K562 (cell line): ENCODE data around the gene LRRC10. TPM values are rescaled to one million over a fixed set of nuclear protein-coding genes. Genes with fewer than 3 reads are reported as not detected.

Experiments used
- ADNP ChIP-seq: fragments of 200-800 bp; sonication (Bioruptor generic); IDR thresholded peaks from 2 replicates; pipeline ENCODE4 v1.6.1; 2016; ENCODE audit warnings: missing genetic modification characterization, missing compliant biosample characterization
- CBX5 ChIP-seq: IDR thresholded peaks from 2 replicates; pipeline ENCODE4 v1.6.1; 2014; ENCODE audit warnings: low read depth, borderline replicate concordance
- GATAD2B ChIP-seq: fragments of 450-650 bp; IDR thresholded peaks from 2 replicates; pipeline ENCODE4 v1.6.1; 2017; ENCODE audit warnings: mild to moderate bottlenecking, borderline replicate concordance
- MAFG ChIP-seq: fragments of 450-650 bp; conservative IDR thresholded peaks from 2 replicates; pipeline ENCODE4 v1.6.1; 2016; ENCODE audit warnings: missing genetic modification characterization, missing compliant biosample characterization
- NFIX ChIP-seq: fragments of 250-450 bp; sonication (Bioruptor Pico); IDR thresholded peaks from 2 replicates; pipeline ENCODE4 v1.4.0; 2020; ENCODE audit warnings: low read depth, mild to moderate bottlenecking, moderate library complexity
- NFXL1 ChIP-seq: fragments of 450-650 bp; formaldehyde crosslinking; IDR thresholded peaks from 2 replicates; pipeline ENCODE4 v1.4.0; 2021; ENCODE audit warnings: mild to moderate bottlenecking
- NR2C1 ChIP-seq, 2 experiments: fragments of 450-650 bp; IDR thresholded peaks; 2 replicates each; pipeline ENCODE4 v1.6.1; 2017; ENCODE audit warnings: mild to moderate bottlenecking in 2 of 2, antibody characterized with exemption in 1 of 2, inconsistent platforms in 1 of 2, missing compliant biosample characterization in 1 of 2, missing genetic modification characterization in 1 of 2
- PHTF2 ChIP-seq: fragments of 250-450 bp; sonication (Bioruptor Pico); IDR thresholded peaks from 2 replicates; pipeline ENCODE4 v1.5.0; 2021; ENCODE audit warnings: mild to moderate bottlenecking
- PYGO2 ChIP-seq: fragments of 450-650 bp; IDR thresholded peaks from 2 replicates; pipeline ENCODE4 v1.6.1; 2016; ENCODE audit warnings: mild to moderate bottlenecking, missing genetic modification characterization, moderate library complexity, missing compliant biosample characterization
- RCOR1 ChIP-seq, 2 experiments: IDR thresholded peaks; 2 replicates each; pipeline ENCODE4 v1.6.1; 2012; ENCODE audit warnings: low read depth in 2 of 2, low read length in 2 of 2, borderline replicate concordance in 1 of 2, improper control_type of control experiment in 1 of 2
- RUNX1 ChIP-seq: sonication (generic); IDR thresholded peaks from 2 replicates; pipeline ENCODE4 v1.6.1; 2016; ENCODE audit warnings: antibody characterized with exemption, low read depth
- SMARCA4 ChIP-seq: fragments of 450-650 bp; IDR thresholded peaks from 2 replicates; pipeline ENCODE4 v1.6.1; 2016
- SPI1 ChIP-seq: IDR thresholded peaks from 2 replicates; pipeline ENCODE4 v1.6.1; 2011; ENCODE audit warnings: low read depth, low read length, control low read depth, borderline replicate concordance
- SUPT5H ChIP-seq: fragments of 450-650 bp; IDR thresholded peaks from 2 replicates; pipeline ENCODE4 v1.6.1; 2016
- ZNF561 ChIP-seq: fragments of 450-650 bp; formaldehyde crosslinking; conservative IDR thresholded peaks from 2 replicates; pipeline ENCODE4 v1.4.0; 2020; ENCODE audit warnings: mild to moderate bottlenecking, moderate library complexity
- ZSCAN29 ChIP-seq: fragments of 450-650 bp; IDR thresholded peaks from 2 replicates; pipeline ENCODE4 v1.6.1; 2017
- polyA plus RNA-seq, 8 experiments: library from polyadenylated mRNA; depleted of rRNA in 4 of 8; stranded (reverse) in 5 of 8; unstranded in 3 of 8; fragments of >200 nt; fragmentation: Nextera tagmentation in 2 of 8; fragmentation: Illumina TruSeq in 1 of 8; extraction: Ambion mirVana in 2 of 8; extraction: Trizol in 1 of 8; gene quantifications; 2 replicates each; pipeline versions ENCODE4 v1.2.1 to v1.2.3, GENCODE V29; 2011 to 2014; ENCODE audit warnings: inconsistent platforms in 1 of 8, missing spikeins in 1 of 8
- total RNA-seq, 7 experiments: library from RNA; depleted of rRNA in 6 of 7; stranded (reverse); fragments of >200 nt in 6 of 7; fragmentation: Illumina TruSeq in 2 of 7; extraction: Trizol in 2 of 7; gene quantifications; 2 replicates each; pipeline versions ENCODE4 v1.2.1 to v1.2.3, GENCODE V29; 2011 to 2021; ENCODE audit warnings: low replicate concordance in 1 of 7
- TF ChIP-seq, protein P1 (sequence below): sonication (generic); formaldehyde crosslinking; IDR thresholded peaks from 2 replicates; pipeline ENCODE4 v1.8.0; 2022; ENCODE audit warnings: missing genetic modification reagents, mild to moderate bottlenecking, borderline replicate concordance
- TF ChIP-seq, protein P2 (sequence below): fragments of 250-450 bp; sonication (Bioruptor Pico); IDR thresholded peaks from 2 replicates; pipeline ENCODE4 v1.4.0; 2020
- TF ChIP-seq, protein P3 (sequence below): sonication (generic); formaldehyde crosslinking; IDR thresholded peaks from 2 replicates; pipeline ENCODE4 v1.8.1; 2023; ENCODE audit warnings: mild to moderate bottlenecking, missing genetic modification reagents
- TF ChIP-seq, protein P4 (sequence below): fragments of 250-450 bp; sonication (Bioruptor Pico); IDR thresholded peaks from 2 replicates; pipeline ENCODE4 v1.5.0; 2022; ENCODE audit warnings: mild to moderate bottlenecking
- TF ChIP-seq, protein P5 (sequence below): sonication (generic); formaldehyde crosslinking; IDR thresholded peaks from 2 replicates; pipeline ENCODE4 v1.8.0; 2022; ENCODE audit warnings: mild to moderate bottlenecking, missing genetic modification reagents

Gene LRRC10
- total and polyA plus RNA-seq, 9 of the 15 experiments (the other 6 are each of a cell fraction or from before 2014, with no cell fraction given): 0.09 TPM; not detected in 8

DNA sequence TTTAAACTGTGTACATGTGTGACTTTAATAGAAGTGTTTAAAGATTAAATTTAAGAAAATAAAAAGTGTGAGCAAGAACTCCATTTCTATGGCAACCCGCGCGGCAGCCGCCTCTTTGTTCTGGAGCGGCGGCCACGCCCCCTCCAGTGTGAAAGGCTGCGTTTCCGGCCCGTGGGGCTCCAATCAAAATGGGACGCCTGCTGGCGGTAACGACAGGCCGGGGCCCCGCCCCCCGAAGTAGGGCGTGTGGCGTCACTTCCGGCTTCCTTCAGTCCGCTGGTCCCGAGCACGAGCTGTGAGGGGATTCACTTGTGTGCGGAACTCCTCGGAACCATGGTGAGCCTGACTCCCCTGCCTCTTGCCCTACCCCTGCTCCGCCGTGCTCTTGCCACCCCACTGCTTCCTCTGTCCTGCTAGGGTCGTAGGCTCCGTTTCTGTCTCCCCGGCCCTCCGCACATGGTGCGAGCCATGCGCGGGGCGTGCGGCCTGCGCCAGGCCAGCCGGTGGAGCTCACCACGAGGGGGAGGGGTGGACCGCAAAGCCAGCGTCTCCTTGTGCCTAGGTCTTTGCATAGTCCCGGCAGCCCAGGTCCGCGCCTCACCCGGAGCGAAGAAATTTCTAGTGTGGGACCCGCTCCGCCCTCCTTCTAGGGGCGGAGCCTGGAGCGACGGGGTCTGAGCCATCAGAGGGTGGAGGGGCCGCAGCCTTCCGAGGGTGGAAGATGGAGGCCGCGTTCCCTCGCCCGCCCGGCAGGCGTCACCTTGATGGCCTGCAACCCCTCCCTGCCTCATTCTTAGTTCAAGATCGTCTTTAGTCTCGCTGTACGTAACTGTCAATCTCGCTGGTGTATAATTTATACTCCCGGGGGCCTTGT is 25.3 kb downstream of the LRRC10 start, which contains the start of gene CCT2 (continued):
- TF ChIP-seq, protein P1, sequence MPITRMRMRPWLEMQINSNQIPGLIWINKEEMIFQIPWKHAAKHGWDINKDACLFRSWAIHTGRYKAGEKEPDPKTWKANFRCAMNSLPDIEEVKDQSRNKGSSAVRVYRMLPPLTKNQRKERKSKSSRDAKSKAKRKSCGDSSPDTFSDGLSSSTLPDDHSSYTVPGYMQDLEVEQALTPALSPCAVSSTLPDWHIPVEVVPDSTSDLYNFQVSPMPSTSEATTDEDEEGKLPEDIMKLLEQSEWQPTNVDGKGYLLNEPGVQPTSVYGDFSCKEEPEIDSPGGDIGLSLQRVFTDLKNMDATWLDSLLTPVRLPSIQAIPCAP (CRISPR knock-in tag): no peak
- TF ChIP-seq, protein P2, sequence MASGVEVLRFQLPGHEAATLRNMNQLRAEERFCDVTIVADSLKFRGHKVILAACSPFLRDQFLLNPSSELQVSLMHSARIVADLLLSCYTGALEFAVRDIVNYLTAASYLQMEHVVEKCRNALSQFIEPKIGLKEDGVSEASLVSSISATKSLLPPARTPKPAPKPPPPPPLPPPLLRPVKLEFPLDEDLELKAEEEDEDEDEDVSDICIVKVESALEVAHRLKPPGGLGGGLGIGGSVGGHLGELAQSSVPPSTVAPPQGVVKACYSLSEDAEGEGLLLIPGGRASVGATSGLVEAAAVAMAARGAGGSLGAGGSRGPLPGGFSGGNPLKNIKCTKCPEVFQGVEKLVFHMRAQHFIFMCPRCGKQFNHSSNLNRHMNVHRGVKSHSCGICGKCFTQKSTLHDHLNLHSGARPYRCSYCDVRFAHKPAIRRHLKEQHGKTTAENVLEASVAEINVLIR (CRISPR knock-in tag): peak; percentile 82
- TF ChIP-seq MAFG (tag) (no peak), SPI1 (no peak), NR2C1 (IDR thresholded peaks at IDR 0.05) (no peak), NR2C1 (tag; IDR thresholded peaks at IDR 0.05) (no peak), SUPT5H (peak; percentile 99), NFIX (CRISPR knock-in tag) (no peak), RUNX1 (0 out of 2 replicates have a peak, but pooled peaks have one; percentile 57), CBX5 (no peak), ZNF561 (CRISPR knock-in tag) (no peak), GATAD2B (no peak), ZSCAN29 (no peak), RCOR1 (IDR thresholded peaks at IDR 0.05; ENCODE audit: borderline replicate concordance in 1 of 2, low read depth in 2 of 2, low read length in 2 of 2) (peak in 1 of 2 experiments; percentile 47; a peak in 1 of 4 replicates), ADNP (no peak), NFXL1 (no peak), PYGO2 (tag) (no peak), SMARCA4 (no peak), PHTF2 (CRISPR knock-in tag) (no peak)
- TF ChIP-seq, protein P3, sequence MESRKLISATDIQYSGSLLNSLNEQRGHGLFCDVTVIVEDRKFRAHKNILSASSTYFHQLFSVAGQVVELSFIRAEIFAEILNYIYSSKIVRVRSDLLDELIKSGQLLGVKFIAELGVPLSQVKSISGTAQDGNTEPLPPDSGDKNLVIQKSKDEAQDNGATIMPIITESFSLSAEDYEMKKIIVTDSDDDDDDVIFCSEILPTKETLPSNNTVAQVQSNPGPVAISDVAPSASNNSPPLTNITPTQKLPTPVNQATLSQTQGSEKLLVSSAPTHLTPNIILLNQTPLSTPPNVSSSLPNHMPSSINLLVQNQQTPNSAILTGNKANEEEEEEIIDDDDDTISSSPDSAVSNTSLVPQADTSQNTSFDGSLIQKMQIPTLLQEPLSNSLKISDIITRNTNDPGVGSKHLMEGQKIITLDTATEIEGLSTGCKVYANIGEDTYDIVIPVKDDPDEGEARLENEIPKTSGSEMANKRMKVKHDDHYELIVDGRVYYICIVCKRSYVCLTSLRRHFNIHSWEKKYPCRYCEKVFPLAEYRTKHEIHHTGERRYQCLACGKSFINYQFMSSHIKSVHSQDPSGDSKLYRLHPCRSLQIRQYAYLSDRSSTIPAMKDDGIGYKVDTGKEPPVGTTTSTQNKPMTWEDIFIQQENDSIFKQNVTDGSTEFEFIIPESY (CRISPR knock-in tag): peak; percentile 53
- TF ChIP-seq, protein P4, sequence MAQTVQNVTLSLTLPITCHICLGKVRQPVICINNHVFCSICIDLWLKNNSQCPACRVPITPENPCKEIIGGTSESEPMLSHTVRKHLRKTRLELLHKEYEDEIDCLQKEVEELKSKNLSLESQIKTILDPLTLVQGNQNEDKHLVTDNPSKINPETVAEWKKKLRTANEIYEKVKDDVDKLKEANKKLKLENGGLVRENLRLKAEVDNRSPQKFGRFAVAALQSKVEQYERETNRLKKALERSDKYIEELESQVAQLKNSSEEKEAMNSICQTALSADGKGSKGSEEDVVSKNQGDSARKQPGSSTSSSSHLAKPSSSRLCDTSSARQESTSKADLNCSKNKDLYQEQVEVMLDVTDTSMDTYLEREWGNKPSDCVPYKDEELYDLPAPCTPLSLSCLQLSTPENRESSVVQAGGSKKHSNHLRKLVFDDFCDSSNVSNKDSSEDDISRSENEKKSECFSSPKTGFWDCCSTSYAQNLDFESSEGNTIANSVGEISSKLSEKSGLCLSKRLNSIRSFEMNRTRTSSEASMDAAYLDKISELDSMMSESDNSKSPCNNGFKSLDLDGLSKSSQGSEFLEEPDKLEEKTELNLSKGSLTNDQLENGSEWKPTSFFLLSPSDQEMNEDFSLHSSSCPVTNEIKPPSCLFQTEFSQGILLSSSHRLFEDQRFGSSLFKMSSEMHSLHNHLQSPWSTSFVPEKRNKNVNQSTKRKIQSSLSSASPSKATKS (CRISPR knock-in tag): no peak
- TF ChIP-seq, protein P5, sequence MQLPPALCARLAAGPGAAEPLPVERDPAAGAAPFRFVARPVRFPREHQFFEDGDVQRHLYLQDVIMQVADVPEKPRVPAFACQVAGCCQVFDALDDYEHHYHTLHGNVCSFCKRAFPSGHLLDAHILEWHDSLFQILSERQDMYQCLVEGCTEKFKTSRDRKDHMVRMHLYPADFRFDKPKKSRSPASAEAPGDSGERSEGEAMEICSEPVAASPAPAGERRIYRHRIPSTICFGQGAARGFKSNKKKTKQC (CRISPR knock-in tag): peak; percentile 88
